Measurements from ENCODE around the gene INTS1.

GRCh38 chr7:1493129-1493528, 11.1 kb downstream of the INTS1 start:
- TF ChIP-seq EZH2 (IDR thresholded peaks at IDR 0.05; ENCODE audit: insufficient read depth, low read length) (no peak), CTCF (IDR thresholded peaks at IDR 0.05; ENCODE audit: insufficient read depth, low read depth, low read length) (no peak)
